HEK293T (cell line): ENCODE results near the gene SKIC8.

Experiments
- CTCF ChIA-PET: fragments of 350-600 bp; formaldehyde crosslinking; extraction: SDS; loops from one replicate; lab custom pipeline; 2021; ENCODE audit warnings: antibody characterized with exemption, inconsistent platforms; lab: Yijun Ruan, JAX
- POLR2A ChIA-PET: fragments of 350-600 bp; formaldehyde crosslinking; extraction: SDS; loops from one replicate; lab custom pipeline; 2020; ENCODE audit warnings: antibody characterized with exemption, inconsistent platforms; lab: Yijun Ruan, JAX
- DNase-seq: peaks from one replicate; pipeline ENCODE4 v3.0.0; 2012; ENCODE audit warnings: mixed read lengths; ENCODE audit errors: extremely low spot score
- ARNT ChIP-seq: fragments of 450-650 bp; IDR thresholded peaks from 2 replicates; pipeline ENCODE4 v1.6.1; 2017; ENCODE audit warnings: mild to moderate bottlenecking
- BHLHE40 ChIP-seq: fragments of 450-650 bp; IDR thresholded peaks from 2 replicates; pipeline ENCODE4 v1.6.1; 2016; ENCODE audit warnings: mild to moderate bottlenecking, moderate library complexity, borderline replicate concordance
- CTBP1 ChIP-seq: fragments of 450-650 bp; IDR thresholded peaks from 2 replicates; pipeline ENCODE4 v1.6.1; 2016; ENCODE audit warnings: borderline replicate concordance
- ELF4 ChIP-seq: fragments of 450-650 bp; IDR thresholded peaks from 2 replicates; pipeline ENCODE4 v1.6.1; 2017; ENCODE audit warnings: antibody characterized with exemption
- FOXA1 ChIP-seq: fragments of 450-650 bp; IDR thresholded peaks from 2 replicates; pipeline ENCODE4 v1.6.1; 2016; ENCODE audit warnings: mild to moderate bottlenecking
- FOXK2 ChIP-seq: fragments of 450-650 bp; IDR thresholded peaks from 2 replicates; pipeline ENCODE4 v1.6.1; 2016; ENCODE audit warnings: mild to moderate bottlenecking
- FOXM1 ChIP-seq: fragments of 450-650 bp; IDR thresholded peaks from 2 replicates; pipeline ENCODE4 v1.6.1; 2017; ENCODE audit warnings: mild to moderate bottlenecking, borderline replicate concordance
- HDGF ChIP-seq: fragments of 450-650 bp; IDR thresholded peaks from 2 replicates; pipeline ENCODE4 v1.6.1; 2017; ENCODE audit warnings: antibody characterized with exemption, borderline replicate concordance
- L3MBTL2 ChIP-seq: fragments of 450-650 bp; conservative IDR thresholded peaks from 2 replicates; pipeline ENCODE4 v1.6.1; 2016; ENCODE audit warnings: mild to moderate bottlenecking
- LEF1 ChIP-seq: fragments of 450-650 bp; IDR thresholded peaks from 2 replicates; pipeline ENCODE4 v1.6.1; 2017; ENCODE audit warnings: mild to moderate bottlenecking, borderline replicate concordance
- NFRKB ChIP-seq: fragments of 450-650 bp; IDR thresholded peaks from 2 replicates; pipeline ENCODE4 v1.6.1; 2016; ENCODE audit warnings: mild to moderate bottlenecking, moderate library complexity
- SP1 ChIP-seq: fragments of 450-650 bp; IDR thresholded peaks from 2 replicates; pipeline ENCODE4 v1.6.1; 2017
- SUZ12 ChIP-seq: fragments of 450-650 bp; IDR thresholded peaks from 2 replicates; pipeline ENCODE4 v1.6.1; 2016; ENCODE audit warnings: mild to moderate bottlenecking
- TARDBP ChIP-seq: fragments of 450-650 bp; IDR thresholded peaks from 2 replicates; pipeline ENCODE4 v1.6.1; 2016
- ZNF384 ChIP-seq: fragments of 450-650 bp; IDR thresholded peaks from 2 replicates; pipeline ENCODE4 v1.6.1; 2016
- TF ChIP-seq, protein P1 (sequence below): fragments of 450-650 bp; IDR thresholded peaks from 2 replicates; pipeline ENCODE4 v1.6.1; 2016

The SKIC8 gene

DNA sequence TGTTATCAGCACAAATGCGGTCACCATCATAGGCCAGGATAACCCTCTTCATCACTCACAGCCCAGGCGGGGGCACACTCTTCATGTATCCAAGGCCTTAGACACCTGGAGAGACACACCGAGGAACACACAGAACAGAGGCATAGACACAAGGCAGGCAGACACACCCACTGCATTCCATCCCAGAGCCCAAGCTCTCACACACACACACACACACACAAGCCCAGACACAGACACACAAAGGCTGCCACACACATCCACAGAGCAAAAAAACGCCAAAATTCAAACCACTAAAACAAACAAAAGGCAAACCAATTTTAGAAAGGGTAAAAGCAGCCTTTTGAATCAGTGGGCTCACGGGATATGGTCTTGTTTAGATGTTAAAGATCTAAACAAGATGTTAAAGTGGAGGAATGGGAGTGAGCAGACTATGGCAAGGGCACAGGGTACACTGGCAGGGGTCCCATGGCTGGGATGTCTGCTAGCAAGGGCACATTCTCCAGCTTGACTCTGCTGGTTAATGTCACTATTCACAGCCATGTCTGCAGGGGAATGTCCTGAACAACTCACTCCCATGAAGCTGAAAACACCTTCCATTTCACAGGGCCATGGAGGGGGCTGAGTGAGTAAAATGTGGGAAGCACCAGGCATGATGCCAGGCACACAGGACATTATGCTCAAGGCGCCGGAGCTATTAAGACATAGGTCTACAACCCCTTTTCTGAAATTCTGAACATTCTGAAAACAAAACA lies 25.9 kb upstream of the SKIC8 start:
- TF ChIP-seq FOXK2, result no peak
- no peak for TF ChIP-seq HDGF
- TF ChIP-seq CTBP1, result no peak
- TF ChIP-seq, protein P1, sequence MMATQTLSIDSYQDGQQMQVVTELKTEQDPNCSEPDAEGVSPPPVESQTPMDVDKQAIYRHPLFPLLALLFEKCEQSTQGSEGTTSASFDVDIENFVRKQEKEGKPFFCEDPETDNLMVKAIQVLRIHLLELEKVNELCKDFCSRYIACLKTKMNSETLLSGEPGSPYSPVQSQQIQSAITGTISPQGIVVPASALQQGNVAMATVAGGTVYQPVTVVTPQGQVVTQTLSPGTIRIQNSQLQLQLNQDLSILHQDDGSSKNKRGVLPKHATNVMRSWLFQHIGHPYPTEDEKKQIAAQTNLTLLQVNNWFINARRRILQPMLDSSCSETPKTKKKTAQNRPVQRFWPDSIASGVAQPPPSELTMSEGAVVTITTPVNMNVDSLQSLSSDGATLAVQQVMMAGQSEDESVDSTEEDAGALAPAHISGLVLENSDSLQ, result no peak
- no peak for TF ChIP-seq NFRKB
- no peak for TF ChIP-seq TARDBP
- no peak for TF ChIP-seq FOXM1
- TF ChIP-seq FOXA1, result no peak
- ChIA-PET CTCF (no interaction called here), POLR2A (interaction anchor here (2.7 kb wide), 1 partner anchor 113 kb away, joined by 6 read pairs; the partner anchor contains the start of gene IREB2)
- no peak for DNase-seq

DNA sequence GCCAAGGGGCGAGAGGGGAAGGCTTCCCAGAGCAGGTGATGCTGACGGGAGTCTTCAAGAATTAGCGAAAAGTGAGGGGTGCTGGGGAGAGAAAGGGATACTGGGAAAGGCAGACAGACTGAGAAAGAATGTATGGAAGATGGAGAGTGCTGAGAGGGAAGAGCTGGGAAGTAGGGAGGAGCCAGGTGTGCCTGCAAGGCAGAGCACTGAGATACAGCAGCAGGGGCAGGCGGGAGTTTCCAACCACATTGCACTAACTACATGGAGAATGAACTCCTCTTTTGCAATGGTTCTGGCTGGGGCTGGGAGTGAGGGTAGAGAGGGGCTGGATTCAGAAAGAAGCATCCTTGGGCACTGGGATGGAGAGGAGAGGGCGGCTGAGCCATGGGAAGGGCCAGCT lies 24.7 kb upstream of the SKIC8 start:
- CTCF ChIA-PET, result no interaction called here
- POLR2A ChIA-PET, result no interaction called here

DNA sequence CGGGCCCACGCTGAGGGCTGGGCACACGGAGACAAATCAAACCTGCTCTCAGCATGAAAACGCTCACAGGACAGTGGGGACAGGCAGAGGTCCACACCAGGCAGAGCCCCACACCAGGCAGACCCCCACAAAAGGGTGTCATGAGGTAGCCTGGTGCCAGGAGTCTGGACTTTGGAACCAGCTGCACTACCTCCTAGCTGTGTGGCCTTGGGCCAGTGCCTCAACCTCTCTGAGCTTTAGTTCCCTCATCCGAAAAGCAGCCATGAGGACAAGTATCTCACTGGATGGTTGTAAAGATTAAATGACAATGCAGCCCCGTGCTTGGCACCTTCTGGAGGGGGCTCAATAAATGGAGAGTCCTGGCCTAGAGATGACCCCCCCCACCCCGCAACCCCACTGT lies 24.3 kb upstream of the SKIC8 start:
- no peak for DNase-seq
- TF ChIP-seq SP1, result no peak
- TF ChIP-seq CTBP1, result no peak
- TF ChIP-seq ZNF384, result no peak
- TF ChIP-seq FOXK2, result no peak
- no peak for TF ChIP-seq LEF1
- TF ChIP-seq FOXA1, result no peak
- no peak for TF ChIP-seq ARNT
- no peak for TF ChIP-seq ELF4
- TF ChIP-seq, protein P1, result no peak
- no peak for TF ChIP-seq NFRKB
- TF ChIP-seq FOXM1, result no peak
- no peak for TF ChIP-seq BHLHE40
- no peak for TF ChIP-seq SUZ12
- no peak for TF ChIP-seq TARDBP
- no peak for TF ChIP-seq HDGF
- no peak for TF ChIP-seq L3MBTL2
- ChIA-PET CTCF (interaction anchor here (0.6 kb wide), 1 partner anchor 76 kb away, joined by 3 read pairs; no protein-coding TSS in a partner anchor), POLR2A (interaction anchor here (1.6 to 1.9 kb wide), 2 partner anchors 24 to 95 kb away, joined by 3 to 10 read pairs; partner anchors contain the start of gene SKIC8)

More for the DNA sequence above, 24.7 kb upstream of the SKIC8 start:
- no peak for DNase-seq
- TF ChIP-seq NFRKB (no peak), FOXK2 (no peak), L3MBTL2 (no peak), TARDBP (no peak), SUZ12 (no peak), CTBP1 (no peak), ARNT (no peak), HDGF (no peak), ZNF384 (no peak)
- TF ChIP-seq, protein P1, result no peak

DNA sequence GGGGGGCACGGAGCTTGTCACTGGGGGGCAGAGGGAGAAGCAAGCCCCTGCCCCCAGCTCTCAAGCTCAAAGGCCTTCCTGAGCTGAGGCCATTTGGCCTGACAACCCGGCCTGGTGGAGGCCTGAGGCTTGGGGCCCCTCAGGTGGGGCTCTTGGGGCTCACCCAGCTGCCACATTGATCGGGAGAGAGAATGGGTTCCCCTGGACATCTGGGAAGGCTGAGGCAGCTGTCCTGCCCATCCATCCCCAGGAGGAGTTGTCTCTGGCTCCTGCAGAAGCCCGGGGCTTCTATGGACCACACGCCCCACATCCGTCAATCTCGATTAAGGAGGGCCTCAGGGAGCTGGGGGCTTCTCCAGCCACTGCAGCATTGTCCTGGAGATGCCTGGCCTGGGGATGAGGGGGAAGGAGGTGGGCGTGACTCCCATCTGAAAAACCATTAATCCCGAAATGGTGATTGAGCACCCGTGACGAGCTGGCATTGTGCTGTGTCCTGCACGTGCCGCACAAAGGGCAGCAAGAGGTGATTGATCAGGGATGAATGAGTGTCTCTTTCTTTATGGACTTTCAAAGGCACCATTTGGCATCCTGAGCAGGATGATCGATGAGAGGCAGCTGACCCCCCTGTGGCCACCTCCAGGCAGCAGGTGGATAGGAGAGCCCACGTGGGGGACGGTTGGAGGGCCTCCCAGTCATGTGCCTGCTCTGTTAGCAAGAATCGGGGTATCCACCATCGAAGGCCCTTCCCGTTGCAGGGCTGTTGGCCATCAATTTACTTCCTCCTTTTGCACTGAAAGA lies 23.5 kb upstream of the SKIC8 start:
- no peak for TF ChIP-seq LEF1
- ChIA-PET CTCF (interaction anchor here (0.6 to 1.2 kb wide), 2 partner anchors 15 to 76 kb away, joined by 3 read pairs; no protein-coding TSS in a partner anchor), POLR2A (interaction anchor here (0.8 to 1.9 kb wide), 3 partner anchors 23 to 115 kb away, joined by 3 to 10 read pairs (median 5); partner anchors contain the start of genes IREB2 and SKIC8)
- DNase-seq, result no peak

DNA sequence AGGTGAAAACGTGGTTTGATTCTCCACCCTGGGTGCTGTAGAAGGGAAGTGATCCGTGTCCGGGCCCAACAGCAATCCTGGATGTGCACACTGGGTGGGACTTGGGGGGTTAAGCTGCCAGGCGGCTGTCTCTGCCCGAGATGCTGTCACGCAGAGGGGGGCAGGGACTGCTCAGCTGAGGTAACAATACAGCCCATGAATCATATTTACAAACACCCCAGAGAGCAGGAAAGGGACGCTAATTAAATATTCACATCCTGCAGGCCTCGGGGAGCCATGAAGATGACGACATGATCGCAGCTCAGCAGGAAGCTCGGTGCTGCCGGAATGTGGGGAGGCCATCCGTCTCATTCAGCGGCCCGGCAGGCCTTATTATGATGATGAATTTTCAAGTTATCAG lies 22.8 kb upstream of the SKIC8 start:
- no peak for TF ChIP-seq HDGF
- TF ChIP-seq, protein P1, result peak; percentile 23; the same call in 1 of the 2 replicates
- POLR2A ChIA-PET, result interaction anchor here (0.8 to 1.9 kb wide), 3 partner anchors 23 to 116 kb away, joined by 3 to 10 read pairs (median 5); partner anchors contain the start of genes IREB2 and SKIC8
- no peak for DNase-seq
- CTCF ChIA-PET, result interaction anchor here (1.2 kb wide), 1 partner anchor 14 kb away, joined by 3 read pairs; no protein-coding TSS in a partner anchor
